GM18511 (cell line): ENCODE data around the gene DOCK7.

Experiments
- ATAC-seq: cut with Tn5 transposase; IDR thresholded peaks from one replicate; pipeline ENCODE4 v1.9.1; 2021; ENCODE audit warnings: mild to moderate bottlenecking, moderate library complexity; ENCODE audit not compliant: unreplicated experiment

Gene DOCK7

GRCh38 chr1:62462370-62462769 is 225.8 kb downstream of the DOCK7 start:
- no peak for ATAC-seq

DNA sequence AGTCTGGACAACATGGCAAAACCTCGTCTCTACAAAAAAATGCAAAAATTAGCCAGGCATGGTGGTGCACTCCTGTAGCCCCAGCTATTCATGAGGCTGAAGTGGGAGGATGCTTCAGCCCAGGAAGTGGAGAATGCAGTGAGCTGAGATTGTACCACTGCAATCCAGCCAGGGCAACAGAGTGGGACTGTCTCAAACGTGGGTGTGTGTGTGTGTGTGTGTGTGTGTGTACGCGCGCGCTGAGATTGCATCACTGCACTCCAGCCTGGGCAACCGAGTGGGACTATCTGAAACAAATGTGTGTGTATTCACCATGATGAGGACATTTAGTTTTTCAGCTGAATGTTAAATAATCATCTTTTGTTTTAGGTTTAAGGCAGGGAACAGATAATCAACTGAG is 230.2 kb downstream of the DOCK7 start:
- ATAC-seq, result no peak

GRCh38 chr1:62452951-62453350 is 235.2 kb downstream of the DOCK7 start:
- no peak for ATAC-seq

- ATAC-seq, result no peak
Observed at GRCh38 chr1:62450301-62450700, 237.9 kb downstream of the DOCK7 start.

- ATAC-seq, result no peak
Observed at GRCh38 chr1:62448221-62448933, 239.8 kb downstream of the DOCK7 start.

- no peak for ATAC-seq
Observed at GRCh38 chr1:62444701-62445100, 243.5 kb downstream of the DOCK7 start.

- ATAC-seq, result peak; percentile 28
Observed at GRCh38 chr1:62439652-62440371, 248.4 kb downstream of the DOCK7 start.

DNA sequence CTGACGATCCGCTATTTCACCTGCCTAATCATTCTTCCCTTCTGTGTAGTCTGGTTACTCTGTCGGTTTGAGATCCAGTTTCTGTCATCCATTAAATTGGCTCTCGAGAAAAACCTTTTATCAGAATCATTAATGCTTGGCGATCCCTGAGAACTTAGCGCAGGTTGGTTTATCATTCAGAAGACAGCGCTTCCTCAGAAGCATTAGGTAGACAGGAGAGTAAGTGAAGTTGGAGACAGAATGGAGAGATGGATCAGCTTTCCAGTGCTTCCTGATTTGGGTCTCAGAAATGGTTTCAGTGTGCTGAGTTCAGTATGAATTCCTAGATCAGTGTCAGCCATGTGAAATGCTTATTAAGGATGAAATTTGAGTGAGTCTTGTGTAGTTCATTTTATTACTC is 250.0 kb downstream of the DOCK7 start:
- no peak for ATAC-seq

DNA sequence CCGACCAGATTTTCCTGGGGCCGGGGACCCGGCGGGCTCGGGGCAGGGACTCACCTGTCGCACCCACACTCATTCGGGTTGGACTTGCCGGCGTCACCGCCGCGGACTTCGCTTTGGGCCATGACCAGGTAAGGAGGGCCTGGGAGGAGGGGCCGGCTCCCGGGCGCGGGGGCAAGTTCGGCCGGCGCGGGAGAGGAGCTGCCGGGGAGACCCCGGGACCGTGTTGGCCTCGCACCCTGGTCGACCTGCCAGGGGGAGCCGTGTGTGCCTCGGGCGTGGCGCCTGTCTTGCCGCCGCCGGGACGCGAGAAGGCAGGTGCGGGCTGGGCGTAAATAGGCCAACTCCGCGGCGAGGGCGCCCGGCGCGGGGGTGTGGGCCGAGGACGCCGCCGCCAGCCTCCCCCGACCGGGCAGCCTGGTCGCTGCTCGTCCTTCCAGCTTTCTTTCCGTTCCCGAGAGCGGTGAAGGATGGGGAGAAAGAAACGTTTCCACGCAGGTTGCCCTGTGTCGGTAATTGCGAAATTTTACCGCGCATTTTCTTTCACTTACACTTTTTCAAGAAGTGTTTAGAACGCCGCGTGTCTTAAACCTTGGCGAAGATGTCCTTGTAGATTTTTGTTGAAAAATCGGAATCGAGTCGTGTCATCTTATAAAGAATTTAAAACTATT is 250.8 kb downstream of the DOCK7 start:
- ATAC-seq, result peak; percentile 0

DNA sequence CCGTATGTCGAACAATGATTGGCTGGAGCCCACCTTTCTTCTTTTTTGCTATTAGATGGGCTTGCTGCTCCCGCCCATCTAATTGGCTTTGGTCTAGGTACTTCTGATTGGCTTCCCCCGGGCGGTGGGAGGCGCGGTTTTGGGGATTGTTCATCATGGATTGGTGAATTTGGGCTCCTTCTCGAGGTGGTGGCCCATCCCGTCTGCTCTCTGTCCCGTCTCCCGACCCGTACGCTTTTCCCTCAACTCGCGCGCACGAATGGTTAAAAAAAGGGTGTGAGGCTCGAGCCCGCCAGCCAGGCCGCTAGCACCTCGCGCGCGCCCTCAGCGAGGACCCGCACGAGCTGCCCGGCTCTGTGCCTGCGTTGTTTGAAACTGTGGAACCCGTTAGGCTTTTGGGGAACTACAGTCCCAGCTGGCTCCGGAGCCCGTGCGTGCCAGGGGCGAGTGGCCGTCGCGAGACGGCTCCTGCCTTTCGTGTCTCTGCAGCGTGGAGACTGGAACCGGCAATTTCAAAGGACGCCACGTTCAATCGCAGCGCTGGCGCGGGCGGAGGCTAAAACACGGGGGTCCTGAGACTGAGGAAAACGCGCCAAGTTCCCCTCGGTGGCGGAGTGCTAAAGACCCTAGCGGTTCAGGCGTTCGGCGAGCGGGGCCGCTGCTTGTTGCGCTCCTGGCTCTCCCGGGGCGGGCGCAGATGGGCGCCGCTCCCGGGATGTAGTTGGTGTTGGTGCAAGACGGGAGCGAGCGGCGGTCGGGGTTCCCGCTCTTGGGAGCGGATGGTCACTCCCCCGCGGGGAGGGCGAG is 251.5 kb downstream of the DOCK7 start, which contains the start of gene USP1:
TSS of gene USP1 (plus strand) at position 584 of the 807 bp plus-strand sequence. CDS start 2,819 bp downstream, outside the sequence.
- peak; percentile 76 for ATAC-seq

DNA sequence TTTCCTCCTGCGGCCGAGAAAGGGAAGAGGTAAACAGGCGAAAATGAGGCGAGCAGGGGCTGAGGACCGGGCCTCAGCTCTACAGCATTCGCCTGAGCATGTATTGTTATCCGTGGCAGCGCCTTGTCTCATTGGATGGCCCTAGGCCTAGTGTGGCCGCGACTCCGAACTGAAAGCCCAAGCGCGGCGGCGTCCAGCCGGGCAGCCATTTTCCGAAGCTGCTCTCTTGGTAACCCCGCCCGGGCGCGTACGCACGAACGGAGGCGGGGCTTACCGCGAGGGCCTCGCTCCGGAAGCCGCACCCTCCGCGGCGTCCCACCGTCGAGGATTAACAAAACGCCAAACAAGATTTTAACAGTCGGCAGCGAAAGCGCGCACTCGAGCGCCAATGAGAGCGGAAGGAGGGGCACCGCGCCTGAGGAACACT is 252.1 kb downstream of the DOCK7 start:
- peak; percentile 70 for ATAC-seq

DNA sequence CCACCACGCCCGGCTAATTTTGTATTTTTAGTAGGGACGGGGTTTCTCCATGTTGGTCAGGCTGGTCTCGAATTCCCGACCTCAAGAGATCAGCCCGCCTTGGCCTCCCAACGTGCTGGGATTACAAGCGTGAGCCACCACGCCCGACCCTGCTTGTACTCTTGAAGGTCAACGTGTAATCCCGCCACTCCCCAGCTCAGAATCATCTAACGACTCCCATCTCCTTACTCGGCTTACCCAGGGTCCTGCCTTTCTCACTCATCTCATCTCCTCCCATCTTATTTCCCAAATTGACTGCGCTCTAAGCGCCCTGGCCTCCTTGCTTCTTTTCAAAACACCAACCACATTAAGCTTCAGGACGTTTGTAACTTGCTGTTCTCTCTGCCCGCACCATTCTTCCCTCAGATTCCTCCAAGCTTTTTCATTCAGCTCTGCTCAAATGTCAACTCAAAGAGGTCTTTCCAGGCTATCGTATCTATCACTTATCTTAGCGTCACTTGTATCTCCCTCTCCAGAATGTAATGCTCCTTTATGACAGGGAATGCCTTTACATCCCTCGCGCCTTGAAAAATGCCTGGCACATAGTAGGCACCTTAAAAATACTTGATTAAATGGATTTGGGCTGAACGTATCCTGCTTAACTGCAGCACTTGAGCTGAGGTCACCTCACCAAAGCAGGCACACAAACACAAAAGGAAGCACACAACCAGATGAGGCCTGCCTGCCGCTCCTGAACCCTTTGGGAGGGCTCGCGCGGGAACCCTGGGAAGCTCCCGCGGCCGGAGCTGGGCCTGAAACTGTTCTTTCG is 252.8 kb downstream of the DOCK7 start:
- no peak for ATAC-seq

- no peak for ATAC-seq
Observed at GRCh38 chr1:62434618-62435001, 253.6 kb downstream of the DOCK7 start.

DNA sequence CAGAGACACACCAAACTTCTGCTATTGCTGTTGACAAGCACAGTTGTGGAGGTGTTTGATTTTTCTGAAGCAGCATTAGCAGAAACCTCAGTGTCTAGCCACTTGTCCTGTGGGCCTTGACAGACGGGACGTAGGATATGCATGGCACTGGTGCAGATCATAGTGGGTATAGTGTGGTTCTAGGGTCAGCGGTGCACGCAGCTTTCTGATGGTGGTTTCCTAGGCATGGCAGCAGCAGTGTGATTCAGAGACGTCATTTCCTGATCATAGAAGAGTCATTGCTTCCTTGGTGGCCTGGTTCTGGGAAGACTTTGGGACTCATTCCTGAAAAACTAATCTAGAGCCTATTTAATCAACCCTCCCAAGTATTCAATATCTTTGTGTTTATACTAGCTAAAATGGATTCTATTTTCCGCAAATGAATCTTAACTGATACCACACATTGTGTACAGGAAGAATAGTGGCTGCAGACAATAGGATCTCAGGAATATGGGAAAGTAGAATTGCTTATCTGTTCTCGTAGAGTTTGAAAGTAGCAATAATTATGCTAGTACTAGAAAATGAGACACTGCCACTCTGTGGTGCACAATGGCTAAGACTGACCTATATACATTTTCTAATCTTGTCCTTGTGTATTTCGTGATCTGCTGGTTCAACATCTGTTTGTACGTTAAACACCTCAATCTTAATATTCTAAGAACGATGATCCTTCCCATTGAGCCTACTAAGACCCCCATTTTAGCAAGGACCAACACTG is 254.1 kb downstream of the DOCK7 start:
- no peak for ATAC-seq

- ATAC-seq, result no peak
Observed at GRCh38 chr1:62429581-62429980, 258.6 kb downstream of the DOCK7 start.

DNA sequence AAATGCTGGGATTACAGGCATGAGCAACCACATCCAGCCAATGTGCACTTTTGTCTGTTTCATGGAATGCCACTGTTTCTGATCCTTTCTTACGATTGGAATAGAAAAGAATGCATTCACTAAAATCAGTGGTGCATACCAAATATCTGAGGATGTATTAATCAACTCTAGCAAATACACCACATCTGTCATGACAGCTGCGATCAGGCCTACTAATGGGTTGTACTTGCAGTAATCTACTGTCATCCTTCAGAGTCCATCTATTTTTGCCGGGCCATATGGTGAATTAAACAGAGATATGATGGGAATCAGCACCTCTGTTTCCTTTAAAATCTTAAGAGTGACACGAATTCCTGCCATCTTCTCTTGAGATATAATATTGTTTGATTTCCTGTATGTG is 259.8 kb downstream of the DOCK7 start:
- ATAC-seq, result no peak

DNA sequence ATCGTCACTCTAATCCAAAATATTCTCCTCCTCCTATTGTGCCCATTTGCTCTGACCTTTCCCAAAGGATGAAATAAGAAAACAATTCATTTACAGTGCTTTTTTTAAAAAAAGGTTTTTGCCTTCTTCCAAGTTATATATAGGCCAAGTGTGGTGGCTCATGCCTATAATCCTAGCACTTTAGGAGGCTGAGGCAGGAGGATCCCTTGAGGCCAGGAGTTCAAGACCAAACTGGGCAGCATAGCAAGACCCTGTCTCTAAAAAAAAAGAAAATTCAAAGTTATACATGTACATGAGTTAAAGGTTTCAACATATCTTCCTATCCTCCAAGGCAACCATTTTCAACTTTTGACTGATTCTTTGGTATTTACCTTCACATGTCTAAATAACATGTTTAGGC is 261.4 kb downstream of the DOCK7 start:
- no peak for ATAC-seq

DNA sequence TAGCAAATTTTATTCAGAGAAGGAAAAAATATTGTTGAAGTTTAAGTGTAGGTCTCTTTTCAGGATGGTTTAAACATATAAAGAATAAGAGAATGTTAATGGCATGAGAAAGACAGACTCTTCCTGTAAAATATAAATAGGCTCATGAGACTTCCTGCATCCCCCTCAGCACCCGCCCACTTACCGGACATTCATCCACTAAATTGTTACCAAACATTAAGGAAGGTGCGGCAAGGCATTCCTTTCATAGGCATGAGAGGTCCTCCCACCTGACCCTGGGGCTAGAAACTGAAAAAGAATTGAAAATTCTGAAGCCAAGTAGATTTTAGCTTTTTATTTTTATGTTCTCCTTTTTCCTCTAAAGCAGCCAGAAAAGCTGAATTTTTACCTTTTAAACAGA is 261.9 kb downstream of the DOCK7 start:
- no peak for ATAC-seq

GRCh38 chr1:62425041-62425440 is 263.1 kb downstream of the DOCK7 start:
- no peak for ATAC-seq
